Hepatocyte (in vitro differentiated cells): ENCODE measurements around the gene ITGA7.

Experiments used
- CTCF ChIP-seq: fragments of 200-600 bp; sonication (generic); IDR thresholded peaks from 2 replicates; pipeline ENCODE4 v1.5.1; 2016; ENCODE audit warnings: antibody characterized with exemption, mild to moderate bottlenecking; ENCODE audit not compliant: poor library complexity
- EZH2 ChIP-seq: fragments of 200-600 bp; sonication (generic); IDR thresholded peaks from 2 replicates; pipeline ENCODE4 v1.6.1; 2016; ENCODE audit warnings: antibody characterized with exemption, mild to moderate bottlenecking, borderline replicate concordance
- EZH2phosphoT487 ChIP-seq: fragments of 200-600 bp; sonication (generic); IDR thresholded peaks from one replicate; pipeline ENCODE4 v1.6.1; 2018; ENCODE audit warnings: antibody characterized with exemption, mild to moderate bottlenecking, low read depth, moderate library complexity; ENCODE audit not compliant: unreplicated experiment, severe bottlenecking

GRCh38 chr12:55715169-55715764 lies 7.6 kb upstream of the ITGA7 start:
- TF ChIP-seq EZH2phosphoT487 (no peak), CTCF (no peak), EZH2 (no peak)
